Naive thymus-derived CD8-positive, alpha-beta T cell (primary cell): ENCODE results near the gene SLC41A3. TPM values are rescaled to one million over a fixed set of nuclear protein-coding genes. Genes with fewer than 3 reads are reported as not detected.
A peak's percentile ranks its signal among the peaks of the same experiment; 100 is the strongest.

Experiments
- ATAC-seq, 2 donors: fragments of 150-1000 bp; cut with Tn5 transposase in 1 of 2; sonication (Bioruptor Pico), chemical (Tn5 transposase) in 1 of 2; 1 replicate in 1 of 2; 2 replicates in 1 of 2; pipeline ENCODE4 v1.10.0; 2021; ENCODE audit warnings: mild to moderate bottlenecking in 2 of 2, moderate library complexity in 2 of 2
- POLR2A ChIA-PET: fragments of 350-600 bp; sonication (Branson Sonifier 250); formaldehyde crosslinking; loops from one replicate; lab custom pipeline; 2021; ENCODE audit warnings: antibody characterized with exemption; lab: Charles Lee
- DNase-seq, 10 donors: peaks; one replicate each; pipeline versions ENCODE4 v3.0.0 to v3.0.0-alpha.2; 2020 to 2022
- H3K27ac Mint-ChIP-seq, 10 donors: one replicate each; pipeline ENCODE4 v1.8.0; 2020 to 2022; ENCODE audit warnings: mild to moderate bottlenecking in 10 of 10, mixed read lengths in 10 of 10, moderate library complexity in 4 of 10, inconsistent platforms in 1 of 10
- H3K27me3 Mint-ChIP-seq, 5 donors: one replicate each; pipeline ENCODE4 v1.8.0; 2021 to 2022; ENCODE audit warnings: mixed read lengths in 5 of 5
- H3K36me3 Mint-ChIP-seq, 3 donors: one replicate each; pipeline ENCODE4 v1.8.0; 2020 to 2022; ENCODE audit warnings: mixed read lengths in 3 of 3, mild to moderate bottlenecking in 2 of 3, inconsistent platforms in 1 of 3
- H3K4me1 Mint-ChIP-seq, 4 donors: one replicate each; pipeline ENCODE4 v1.8.0; 2021 to 2022; ENCODE audit warnings: mixed read lengths in 4 of 4
- H3K4me3 Mint-ChIP-seq, 10 donors: one replicate each; pipeline ENCODE4 v1.8.0; 2020 to 2022; ENCODE audit warnings: mild to moderate bottlenecking in 10 of 10, mixed read lengths in 10 of 10, moderate library complexity in 6 of 10, inconsistent platforms in 1 of 10
- H3K9me3 Mint-ChIP-seq, 9 donors: one replicate each; pipeline ENCODE4 v1.8.0; 2020 to 2022; ENCODE audit warnings: mixed read lengths in 9 of 9, mild to moderate bottlenecking in 3 of 9, inconsistent platforms in 1 of 9, moderate library complexity in 1 of 9
- polyA plus RNA-seq, 3 donors: library from polyadenylated mRNA; unstranded; fragments of 300-500 nt; fragmentation: Illumina TruSeq; gene quantifications; one replicate each; pipeline ENCODE4 v1.2.3, GENCODE V29; 2021
- total RNA-seq, 8 experiments: library from RNA in 2 of 8; stranded (reverse) in 2 of 8; gene quantifications; one replicate each; pipeline ENCODE4 v1.2.3 and lab custom pipeline; 2021 to 2026

SLC41A3 gene
- total and polyA plus RNA-seq, 5 experiments from 2014 or later: 21.4 to 34.6 (median 26.9) TPM

DNA sequence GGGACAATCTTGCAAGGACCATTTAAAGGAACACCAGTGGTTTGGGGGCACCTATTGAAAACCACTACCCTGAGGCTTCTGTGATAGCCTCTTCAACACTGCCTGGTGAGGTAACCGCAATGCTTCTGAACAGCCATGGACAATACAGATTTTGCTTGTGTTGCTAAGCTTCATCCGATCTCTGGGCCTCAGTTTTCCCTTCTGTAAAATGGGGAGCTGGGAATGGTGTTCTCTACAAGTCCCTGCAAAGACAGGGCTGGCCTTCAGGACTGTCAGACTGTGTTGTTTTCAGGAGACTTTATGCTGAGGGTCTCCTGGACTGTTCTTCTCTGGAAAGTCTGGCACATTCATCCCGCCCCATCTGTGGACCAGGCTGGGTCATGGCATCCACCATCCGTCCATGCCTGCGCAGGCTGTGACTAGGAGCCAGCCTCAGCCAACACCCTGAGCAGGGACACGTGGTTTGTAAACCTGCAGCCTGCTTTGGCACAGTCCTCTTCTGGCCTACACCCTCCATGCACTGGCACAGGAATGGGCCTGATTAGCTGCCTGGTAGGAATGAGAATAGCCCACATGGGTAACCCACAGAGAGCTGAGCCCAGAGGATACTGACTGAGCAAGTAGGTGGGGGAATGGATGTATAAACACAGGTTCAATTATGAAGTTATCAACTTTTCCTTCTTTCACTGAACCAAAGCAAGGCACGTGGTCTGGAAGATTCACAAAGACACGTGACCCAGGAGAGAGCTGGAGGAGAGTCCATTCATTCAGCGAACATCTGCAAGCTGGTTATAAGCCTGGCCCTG is 59.7 kb downstream of the SLC41A3 start:
- DNase-seq (no peak), ATAC-seq (no peak)
- Mint-ChIP-seq H3K9me3 (peaks cover 0 to 17% (median 12%) of the 10 kb centered on the region in 9 donors), H3K4me1 (peaks cover 6 to 12% (median 8%) of the 10 kb centered on the region in 4 donors), H3K27ac (peak overlapping the region in 1 of 10 donors; percentile 53), H3K4me3 (no peak overlapping the region), H3K27me3 (no peaks in the 10 kb centered on the region), H3K36me3 (peaks cover 17 to 66% (median 60%) of the 10 kb centered on the region in 3 donors)
- POLR2A ChIA-PET: no interaction called here

- no peak for ATAC-seq
- H3K4me1 Mint-ChIP-seq: peaks cover 6 to 12% (median 8%) of the 10 kb centered on the region in 4 donors
- no peaks in the 10 kb centered on the region for H3K27me3 Mint-ChIP-seq
- no peak overlapping the region for H3K27ac Mint-ChIP-seq
- no peak overlapping the region for H3K4me3 Mint-ChIP-seq
- H3K9me3 Mint-ChIP-seq: peaks cover 0 to 10% (median 7%) of the 10 kb centered on the region in 9 donors
- H3K36me3 Mint-ChIP-seq: peaks cover 10 to 60% (median 51%) of the 10 kb centered on the region in 3 donors
- no peak for DNase-seq
- POLR2A ChIA-PET: no interaction called here
These were observed 60.5 kb downstream of the SLC41A3 start for GRCh38 chr3:126023390-126023789.

DNA sequence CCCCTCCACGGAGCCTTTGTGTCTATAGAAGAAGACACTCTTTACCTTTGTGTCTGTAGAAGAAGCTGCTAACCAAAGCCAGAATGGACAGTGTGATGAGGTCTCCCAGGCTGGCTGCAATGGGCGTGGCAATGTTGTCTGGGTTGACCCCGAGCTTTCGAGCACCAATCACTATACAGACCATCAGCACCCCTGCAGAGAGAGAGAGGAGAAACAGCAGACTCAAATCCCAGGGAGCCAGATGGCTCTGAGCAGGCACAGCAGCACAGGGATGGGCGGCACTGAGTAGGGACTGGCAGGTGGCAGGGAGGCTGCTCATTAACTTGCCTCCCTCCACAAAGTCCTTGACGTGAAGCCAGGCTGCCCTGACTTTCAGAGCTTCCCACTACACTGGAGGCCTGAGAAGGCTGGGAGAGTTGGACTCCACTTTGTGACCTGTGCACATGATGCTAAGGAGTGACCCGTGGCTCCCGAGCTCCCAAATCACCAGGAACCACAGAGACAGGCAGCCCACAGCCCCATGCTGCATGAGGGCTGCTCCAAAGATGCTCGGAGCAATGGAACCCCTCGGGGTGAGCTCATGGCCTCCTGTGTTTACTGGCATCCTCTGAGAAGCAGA is 61.1 kb downstream of the SLC41A3 start:
- POLR2A ChIA-PET: no interaction called here
- Mint-ChIP-seq H3K27ac (no peak overlapping the region), H3K4me1 (peaks cover 6 to 12% (median 8%) of the 10 kb centered on the region in 4 donors), H3K9me3 (peaks cover 0 to 7% (median 6%) of the 10 kb centered on the region in 9 donors), H3K27me3 (no peaks in the 10 kb centered on the region), H3K4me3 (no peak overlapping the region), H3K36me3 (peaks cover 8 to 59% (median 47%) of the 10 kb centered on the region in 3 donors)
- ATAC-seq (no peak), DNase-seq (no peak)

- ATAC-seq (no peak), DNase-seq (no peak)
- no peaks in the 10 kb centered on the region for H3K9me3 Mint-ChIP-seq
- H3K4me1 Mint-ChIP-seq: peaks cover 3 to 4% (median 4%) of the 10 kb centered on the region in 4 donors
- no peak overlapping the region for H3K27ac Mint-ChIP-seq
- H3K27me3 Mint-ChIP-seq: no peaks in the 10 kb centered on the region
- POLR2A ChIA-PET: no interaction called here
- H3K4me3 Mint-ChIP-seq: no peak overlapping the region
- peaks cover 0 to 53% (median 37%) of the 10 kb centered on the region in 3 donors for H3K36me3 Mint-ChIP-seq
These were observed 62.2 kb downstream of the SLC41A3 start for GRCh38 chr3:126021702-126022101.

DNA sequence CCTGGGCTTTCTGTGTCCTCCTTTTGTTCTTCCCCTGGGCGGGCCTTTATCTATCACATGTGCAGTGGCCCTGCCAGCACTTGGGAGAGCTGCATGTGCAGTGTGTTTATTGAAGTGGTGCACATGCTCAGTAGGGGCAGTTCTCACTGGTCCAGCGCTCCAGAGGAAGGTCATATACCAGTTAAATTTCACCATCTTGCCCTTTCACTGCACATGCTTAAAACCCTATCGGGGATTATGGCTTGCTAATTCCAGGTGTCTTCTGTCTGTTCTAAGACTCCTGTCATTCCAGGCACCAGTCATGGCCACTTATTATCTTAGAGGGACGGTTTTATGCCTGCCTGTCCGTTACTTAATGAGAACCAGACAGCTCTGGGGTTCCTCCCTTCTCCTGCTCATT is 62.7 kb downstream of the SLC41A3 start:
- Mint-ChIP-seq H3K4me3 (no peak overlapping the region), H3K27me3 (no peaks in the 10 kb centered on the region), H3K4me1 (peaks cover 0 to 1% (median under 1%) of the 10 kb centered on the region in 4 donors), H3K9me3 (no peaks in the 10 kb centered on the region), H3K27ac (peak overlapping the region in 1 of 10 donors; percentile 65), H3K36me3 (peaks cover 0 to 49% (median 33%) of the 10 kb centered on the region in 3 donors)
- no peak for ATAC-seq
- DNase-seq: no peak
- POLR2A ChIA-PET: no interaction called here

DNA sequence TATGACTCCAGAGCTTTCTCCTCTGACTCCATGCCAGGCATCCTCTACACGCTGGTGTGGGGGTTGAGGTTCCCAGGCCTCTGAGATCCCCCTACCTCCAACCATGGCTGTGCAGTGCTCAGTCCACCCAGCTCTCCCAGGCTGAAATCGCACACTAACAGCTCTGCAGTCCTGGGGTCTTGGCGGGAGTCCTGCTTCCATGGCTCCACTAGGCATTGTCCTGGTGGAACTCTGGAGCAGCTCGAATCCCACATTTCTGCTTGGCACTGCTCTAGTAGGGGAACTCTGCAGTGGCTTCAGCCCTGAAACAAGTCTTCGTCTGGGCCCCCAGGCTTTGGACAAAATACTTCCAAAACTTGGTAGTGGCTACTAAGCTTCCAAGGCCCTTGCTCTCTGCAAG is 64.2 kb downstream of the SLC41A3 start:
- Mint-ChIP-seq H3K4me1 (no peaks in the 10 kb centered on the region), H3K27ac (no peak overlapping the region), H3K36me3 (peaks cover 0 to 49% (median 33%) of the 10 kb centered on the region in 3 donors), H3K9me3 (no peaks in the 10 kb centered on the region), H3K27me3 (no peaks in the 10 kb centered on the region), H3K4me3 (no peak overlapping the region)
- POLR2A ChIA-PET: no interaction called here
- ATAC-seq: no peak
- DNase-seq: no peak

DNA sequence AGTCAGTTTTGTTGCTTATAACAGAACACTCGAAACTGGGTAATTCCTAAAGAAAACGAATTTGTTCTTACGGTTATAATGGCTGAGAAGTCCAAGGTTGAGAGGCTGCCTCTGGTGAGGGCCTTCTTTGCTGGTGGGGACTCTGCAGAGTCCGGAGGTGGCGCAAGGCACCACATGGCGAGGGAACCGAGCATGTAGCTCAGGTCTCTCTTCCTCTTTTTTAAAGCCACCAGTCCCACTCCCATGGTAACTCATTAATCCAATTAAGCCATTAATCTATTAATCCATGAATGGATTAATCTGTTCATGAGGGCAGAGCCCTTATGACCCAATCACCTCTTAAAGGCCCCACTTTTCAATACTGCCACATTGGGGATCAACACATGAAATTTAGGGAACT is 64.9 kb downstream of the SLC41A3 start:
- Mint-ChIP-seq H3K27ac (no peak overlapping the region), H3K36me3 (peaks cover 0 to 50% (median 37%) of the 10 kb centered on the region in 3 donors), H3K9me3 (no peaks in the 10 kb centered on the region), H3K4me3 (no peak overlapping the region), H3K27me3 (no peaks in the 10 kb centered on the region), H3K4me1 (no peaks in the 10 kb centered on the region)
- ATAC-seq (no peak), DNase-seq (no peak)
- POLR2A ChIA-PET: no interaction called here

- ATAC-seq: no peak
- Mint-ChIP-seq H3K36me3 (peaks cover 0 to 55% (median 41%) of the 10 kb centered on the region in 3 donors), H3K9me3 (no peaks in the 10 kb centered on the region), H3K4me3 (no peak overlapping the region), H3K4me1 (no peaks in the 10 kb centered on the region), H3K27me3 (no peaks in the 10 kb centered on the region), H3K27ac (peak overlapping the region in 1 of 10 donors; percentile 34)
- DNase-seq: no peak
- POLR2A ChIA-PET: no interaction called here
These were observed 65.4 kb downstream of the SLC41A3 start for GRCh38 chr3:126018545-126018944.

- Mint-ChIP-seq H3K4me1 (no peaks in the 10 kb centered on the region), H3K4me3 (no peak overlapping the region), H3K27me3 (no peaks in the 10 kb centered on the region), H3K27ac (no peak overlapping the region), H3K9me3 (no peaks in the 10 kb centered on the region), H3K36me3 (peaks cover 8 to 58% (median 43%) of the 10 kb centered on the region in 3 donors)
- POLR2A ChIA-PET: no interaction called here
- ATAC-seq (no peak), DNase-seq (no peak)
These were observed 66.6 kb downstream of the SLC41A3 start for GRCh38 chr3:126017362-126017761.

- no peak for ATAC-seq
- POLR2A ChIA-PET: no interaction called here
- peaks cover 13 to 59% (median 46%) of the 10 kb centered on the region in 3 donors for H3K36me3 Mint-ChIP-seq
- no peak for DNase-seq
- H3K27me3 Mint-ChIP-seq: no peaks in the 10 kb centered on the region
- H3K4me1 Mint-ChIP-seq: no peaks in the 10 kb centered on the region
- H3K9me3 Mint-ChIP-seq: no peaks in the 10 kb centered on the region
- H3K27ac Mint-ChIP-seq: peak overlapping the region in 1 of 10 donors; percentile 43
- H3K4me3 Mint-ChIP-seq: no peak overlapping the region
These were observed 67.3 kb downstream of the SLC41A3 start for GRCh38 chr3:126016616-126017015.

DNA sequence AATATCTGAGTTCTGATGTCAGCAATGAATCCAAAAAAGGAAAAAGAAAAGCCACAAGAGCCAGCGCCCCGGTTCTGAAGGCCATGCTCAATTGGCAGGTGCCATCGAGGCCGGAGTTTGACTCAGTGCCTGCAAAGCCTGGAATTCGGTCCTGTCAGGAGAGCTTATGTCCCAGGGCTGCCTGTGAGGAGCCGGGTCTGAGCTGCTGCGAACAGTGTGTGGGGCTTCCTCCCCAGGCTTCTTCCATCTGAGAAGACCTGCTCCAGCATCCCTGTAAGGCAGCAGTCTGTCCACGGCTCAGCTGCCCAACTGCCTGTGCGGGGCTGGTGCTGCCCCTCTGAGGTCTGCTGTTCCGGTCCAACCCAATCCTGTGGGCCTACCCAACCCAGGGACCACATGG is 68.8 kb downstream of the SLC41A3 start:
- H3K4me1 Mint-ChIP-seq: no peaks in the 10 kb centered on the region
- H3K27me3 Mint-ChIP-seq: no peaks in the 10 kb centered on the region

DNA sequence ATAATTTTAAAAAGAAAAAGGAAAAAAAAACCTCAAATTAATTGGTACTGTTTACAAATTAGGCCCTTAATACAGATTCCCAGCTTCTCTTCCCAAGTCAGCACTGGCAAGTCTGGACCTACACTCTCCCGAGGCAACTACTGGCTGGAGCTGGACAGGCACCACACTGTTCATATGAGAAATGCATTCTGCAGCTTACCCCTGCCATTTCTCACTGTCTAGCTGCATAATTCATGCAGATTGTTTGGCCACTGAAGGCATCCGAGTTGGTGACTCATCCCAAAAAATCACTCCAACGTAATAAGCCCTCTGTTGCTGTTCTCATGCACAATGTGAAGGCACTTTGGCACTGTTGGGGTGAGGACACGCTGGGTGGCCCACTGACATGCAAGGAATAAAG is 69.7 kb downstream of the SLC41A3 start:
- Mint-ChIP-seq H3K36me3 (peaks cover 22 to 67% (median 49%) of the 10 kb centered on the region in 3 donors), H3K4me3 (no peak overlapping the region), H3K4me1 (no peaks in the 10 kb centered on the region), H3K27me3 (no peaks in the 10 kb centered on the region), H3K27ac (no peak overlapping the region), H3K9me3 (peaks cover 0 to 6% (median 0%) of the 10 kb centered on the region in 9 donors)
- ATAC-seq (no peak), DNase-seq (no peak)
- POLR2A ChIA-PET: no interaction called here

More for the DNA sequence above, 68.8 kb downstream of the SLC41A3 start:
- Mint-ChIP-seq H3K9me3 (peaks cover 0 to 6% (median 0%) of the 10 kb centered on the region in 9 donors), H3K4me3 (no peak overlapping the region), H3K27ac (peak overlapping the region in 1 of 10 donors; percentile 52), H3K36me3 (peaks cover 22 to 63% (median 49%) of the 10 kb centered on the region in 3 donors)
- POLR2A ChIA-PET: interaction anchor here (0.8 kb wide), 1 partner anchor 23 kb away, joined by 3 read pairs; no protein-coding TSS in a partner anchor
- no peak for ATAC-seq
- DNase-seq: no peak

DNA sequence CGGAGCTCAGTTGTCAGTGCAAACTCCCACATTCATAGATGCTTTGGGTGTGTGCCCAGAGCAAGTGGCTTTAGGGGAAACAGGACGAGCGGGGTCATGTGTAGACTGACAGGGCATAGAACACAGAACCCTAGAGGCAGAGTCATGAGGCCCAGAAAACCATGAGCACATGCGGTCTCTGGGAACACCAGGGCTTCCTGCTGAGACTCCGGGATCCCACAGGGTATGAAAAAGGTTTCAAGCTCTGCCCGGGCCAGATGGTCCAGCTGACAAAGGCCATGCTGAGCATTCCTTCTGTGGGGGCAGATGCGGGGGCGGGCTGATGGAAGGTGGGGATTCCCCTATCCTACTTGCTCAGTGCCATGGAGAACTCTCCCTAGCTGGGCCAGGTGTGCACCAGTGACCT is 70.2 kb downstream of the SLC41A3 start:
- Mint-ChIP-seq H3K9me3 (peaks cover 0 to 6% (median 0%) of the 10 kb centered on the region in 9 donors), H3K36me3 (peaks cover 22 to 70% (median 49%) of the 10 kb centered on the region in 3 donors), H3K4me1 (no peaks in the 10 kb centered on the region), H3K4me3 (no peak overlapping the region), H3K27me3 (no peaks in the 10 kb centered on the region), H3K27ac (peak overlapping the region in 1 of 10 donors; percentile 22)
- ATAC-seq (no peak), DNase-seq (no peak)
- POLR2A ChIA-PET: no interaction called here
